Measurements from ENCODE around the gene RPRML.

- TF ChIP-seq CTCF (IDR thresholded peaks at IDR 0.05; ENCODE audit: low read depth, low read length, missing input control): no peak
- no peak for TF ChIP-seq GABPA (IDR thresholded peaks at IDR 0.05 in 1 of 2, conservative IDR thresholded peaks at IDR 0.05 in 1 of 2)
- TF ChIP-seq RAD21 (IDR thresholded peaks at IDR 0.05): no peak
- no peak for TF ChIP-seq REST (IDR thresholded peaks at IDR 0.05)
- TF ChIP-seq SP1 (IDR thresholded peaks at IDR 0.05): no peak
- no peak for TF ChIP-seq MAX (IDR thresholded peaks at IDR 0.05)
- TF ChIP-seq HNF4A (conservative IDR thresholded peaks at IDR 0.05): no peak
- TF ChIP-seq TAF1 (conservative IDR thresholded peaks at IDR 0.05): no peak
- no peak for TF ChIP-seq RXRA (IDR thresholded peaks at IDR 0.05)
- TF ChIP-seq JUND (IDR thresholded peaks at IDR 0.05): no peak
- no peak for TF ChIP-seq NR2F2 (IDR thresholded peaks at IDR 0.05)
- no peak for TF ChIP-seq HNF4G (IDR thresholded peaks at IDR 0.05)
- no peak for TF ChIP-seq YY1 (IDR thresholded peaks at IDR 0.05)
- TF ChIP-seq FOXA1 (IDR thresholded peaks at IDR 0.05): no peak
These were observed 30.5 kb downstream of the RPRML start for GRCh38 chr17:46948544-46948943.

Data from liver (tissue), 3 donors.